NCI-H774 (cell line): Measurements from ENCODE around the gene AMZ1.
"Not testable (repeated sequence)": the region's sequence is repeated elsewhere in the genome, so short reads cannot be mapped to it uniquely, and the experiment has no call there.

ENCODE experiments used
- DNase-seq: peaks from one replicate; lab custom pipeline; 2025; lab: John Stamatoyannopoulos, UW

Gene AMZ1

DNA sequence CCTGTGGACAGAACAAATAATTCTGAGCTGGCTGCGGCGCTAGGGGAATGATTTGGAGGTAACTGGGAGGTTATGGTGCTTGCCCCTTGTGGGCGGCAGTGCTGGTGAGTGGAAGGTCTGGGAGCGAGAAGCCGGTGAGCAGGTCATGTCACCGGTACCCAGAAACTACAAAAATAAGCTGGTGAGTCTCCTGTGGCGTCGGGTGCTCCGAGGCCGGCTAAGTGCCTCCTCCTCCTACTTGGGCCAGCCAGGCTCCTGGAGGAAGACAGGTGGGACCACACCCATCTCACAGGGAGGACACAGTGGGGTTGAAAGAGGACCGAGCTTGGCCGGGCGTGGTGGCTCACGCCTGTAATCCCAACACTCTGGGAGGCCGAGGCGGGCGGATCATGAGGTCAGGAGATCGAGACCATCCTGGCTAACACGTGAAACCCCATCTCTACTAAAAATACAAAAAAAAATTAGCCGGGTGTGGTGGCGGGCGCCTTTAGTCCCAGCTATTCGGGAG is 4.0 kb downstream of the AMZ1 start:
- DNase-seq = not testable (repeated sequence)

- no peak for DNase-seq
Observed at GRCh38 chr7:2692543-2692942, 4.5 kb downstream of the AMZ1 start.

GRCh38 chr7:2693420-2694121 is 5.6 kb downstream of the AMZ1 start:
- DNase-seq = peak; percentile 1

GRCh38 chr7:2694122-2694436 is 6.1 kb downstream of the AMZ1 start:
- DNase-seq = not testable (repeated sequence)

GRCh38 chr7:2698581-2699288 is 10.7 kb downstream of the AMZ1 start:
- DNase-seq = no peak

GRCh38 chr7:2699289-2699620 is 11.3 kb downstream of the AMZ1 start:
- no peak for DNase-seq

GRCh38 chr7:2700141-2700850 is 12.3 kb downstream of the AMZ1 start:
- no peak for DNase-seq

DNA sequence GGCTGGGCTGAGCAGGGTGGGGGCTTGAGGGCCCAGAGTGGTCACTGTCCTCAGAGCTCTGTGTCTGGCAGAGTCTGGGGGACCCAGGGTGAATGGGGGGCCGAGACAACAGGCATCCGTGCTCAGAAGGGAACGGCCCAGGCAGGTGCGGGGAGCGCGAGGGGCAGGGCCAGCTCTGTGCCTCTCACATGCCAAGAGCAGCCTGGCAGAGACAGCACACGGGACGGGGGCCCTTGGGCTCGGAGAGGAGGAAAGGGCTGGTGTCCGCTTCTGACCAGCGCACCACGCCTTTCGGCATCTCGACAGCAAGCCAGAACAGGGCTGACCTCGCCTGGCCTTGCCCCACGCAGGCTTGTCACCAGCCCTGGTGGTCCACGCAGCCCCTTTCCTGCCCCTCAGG is 13.4 kb downstream of the AMZ1 start:
- DNase-seq = no peak

GRCh38 chr7:2701832-2702593 is 14.0 kb downstream of the AMZ1 start:
- no peak for DNase-seq

DNA sequence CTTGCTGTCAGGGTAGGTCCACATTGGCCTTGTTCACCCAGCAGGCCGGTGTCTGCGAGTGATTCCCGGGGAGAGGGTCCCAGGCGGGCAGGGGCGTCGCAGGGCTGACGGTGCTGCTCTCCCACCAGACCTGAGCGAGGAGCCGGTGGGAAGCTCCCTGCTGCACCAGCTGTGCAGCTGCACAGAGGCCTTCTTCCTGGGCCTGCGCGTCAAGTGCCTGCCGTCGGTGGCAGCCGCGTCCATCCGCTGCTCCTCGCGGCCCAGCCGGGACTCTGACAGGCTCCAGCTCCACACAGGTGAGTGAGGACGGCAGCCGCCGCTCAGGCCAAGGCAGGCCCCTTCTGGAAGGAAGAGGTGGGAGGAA is 14.6 kb downstream of the AMZ1 start:
- no peak for DNase-seq

DNA sequence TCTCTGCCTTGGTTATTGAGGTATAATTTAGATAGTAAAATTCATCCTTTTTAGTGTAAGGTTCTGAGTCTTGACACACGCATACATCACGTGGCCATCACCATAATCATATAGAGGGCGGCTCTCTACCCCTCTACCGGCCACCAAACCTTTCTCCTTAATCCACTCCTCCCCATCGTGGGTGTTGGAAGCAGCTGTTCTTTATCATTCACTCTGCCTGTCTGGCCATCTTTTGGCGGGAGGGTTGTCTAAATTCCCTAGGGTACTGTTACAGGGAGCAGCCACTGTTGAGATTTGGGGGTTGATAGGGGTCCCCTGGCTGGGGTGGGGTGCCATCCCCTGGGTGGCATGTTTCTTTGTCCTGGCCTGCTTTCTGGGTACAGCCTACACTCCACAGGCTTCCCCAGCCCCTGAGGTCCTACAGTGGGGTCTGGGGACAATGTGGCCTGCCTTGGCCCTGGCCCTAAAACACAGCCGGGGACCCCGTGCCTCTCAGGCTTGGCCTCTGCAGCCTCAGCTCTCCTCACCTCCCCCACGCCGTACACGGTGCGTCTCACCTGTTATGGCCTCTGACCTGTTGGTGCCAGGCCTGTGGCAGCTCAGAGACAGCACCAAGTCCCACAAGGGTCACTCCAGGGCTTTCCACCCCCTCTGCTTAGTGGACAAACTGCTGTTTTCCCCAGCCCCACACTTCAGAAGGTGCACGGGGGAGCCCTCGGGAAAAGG is 17.5 kb downstream of the AMZ1 start:
- no peak for DNase-seq

- DNase-seq = no peak
Observed at GRCh38 chr7:2706685-2707126, 18.7 kb downstream of the AMZ1 start.

DNA sequence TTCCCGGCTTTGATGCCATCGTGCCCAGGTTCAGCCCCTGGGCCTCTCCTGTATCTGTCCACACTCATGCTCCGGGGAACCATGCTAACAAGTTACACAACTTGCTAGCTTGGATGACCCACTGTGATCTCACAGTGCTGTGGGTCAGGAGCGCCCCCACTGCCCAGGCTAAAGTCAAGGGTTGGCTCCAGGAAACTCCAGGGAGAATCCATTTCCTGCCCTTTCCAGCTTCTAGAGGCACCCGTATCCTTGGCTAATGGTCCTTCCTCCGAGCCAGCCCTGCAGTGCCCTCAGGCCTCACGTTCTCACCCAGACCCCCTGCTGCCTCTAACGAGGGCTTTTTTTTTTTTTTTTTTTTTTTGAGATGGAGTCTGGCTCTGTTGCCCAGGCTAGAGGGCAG is 19.5 kb downstream of the AMZ1 start:
- no peak for DNase-seq

DNA sequence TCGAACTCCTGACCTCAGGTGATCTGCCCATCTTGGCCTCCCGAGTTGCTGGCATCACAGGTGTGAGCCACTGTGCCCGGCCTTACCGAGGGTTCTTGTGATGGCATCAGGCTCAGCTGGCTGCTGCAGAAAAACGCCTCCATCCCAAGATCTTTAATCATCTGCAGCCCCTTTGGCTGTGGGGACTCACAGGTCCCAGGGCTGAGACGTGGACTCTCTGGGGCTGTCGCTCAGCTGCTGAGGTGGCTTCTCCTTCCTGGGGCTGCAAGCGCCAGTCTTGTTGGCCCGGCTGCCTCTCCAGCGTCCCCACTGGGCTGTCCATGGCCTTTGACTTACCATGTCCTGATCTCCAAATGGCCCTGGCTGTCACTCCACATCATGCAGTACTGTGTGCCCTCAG is 20.0 kb downstream of the AMZ1 start:
- DNase-seq = no peak

- DNase-seq = no peak
Observed at GRCh38 chr7:2708547-2709310, 20.7 kb downstream of the AMZ1 start.

DNA sequence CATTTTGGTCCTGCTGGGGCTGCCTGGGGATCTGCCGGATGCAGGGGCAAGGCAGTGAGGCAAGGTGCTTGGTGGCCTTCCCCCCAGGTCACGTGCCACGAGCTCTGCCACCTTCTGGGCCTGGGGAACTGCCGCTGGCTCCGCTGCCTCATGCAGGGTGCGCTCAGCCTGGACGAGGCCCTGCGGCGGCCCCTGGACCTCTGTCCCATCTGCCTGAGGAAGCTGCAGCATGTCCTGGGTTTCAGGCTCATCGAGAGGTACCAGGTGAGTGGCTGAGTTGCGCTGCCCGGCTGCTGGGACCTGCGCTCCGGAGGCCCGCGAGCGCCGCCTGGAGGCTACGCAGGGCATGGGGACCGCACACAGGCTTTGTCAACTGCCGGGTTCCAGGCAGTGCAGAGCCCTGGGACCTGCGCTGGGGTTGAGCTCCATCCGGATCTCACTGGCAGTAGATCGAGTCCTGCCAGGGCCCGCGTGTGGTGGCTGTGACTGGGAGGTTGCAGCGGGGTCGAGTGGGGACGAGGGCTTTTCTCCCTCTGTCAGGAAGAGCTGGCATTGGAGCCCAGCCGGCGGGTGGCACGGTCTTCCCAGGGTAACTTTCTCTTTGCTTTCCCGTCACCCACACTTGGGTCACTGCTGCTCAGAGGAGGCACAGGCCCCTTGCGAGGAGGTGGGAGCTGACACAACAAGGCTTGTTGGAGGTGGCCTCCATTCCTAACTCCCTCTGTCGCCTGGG is 21.7 kb downstream of the AMZ1 start:
- peak; percentile 65 for DNase-seq

GRCh38 chr7:2710286-2710655 is 22.3 kb downstream of the AMZ1 start:
- DNase-seq = no peak

DNA sequence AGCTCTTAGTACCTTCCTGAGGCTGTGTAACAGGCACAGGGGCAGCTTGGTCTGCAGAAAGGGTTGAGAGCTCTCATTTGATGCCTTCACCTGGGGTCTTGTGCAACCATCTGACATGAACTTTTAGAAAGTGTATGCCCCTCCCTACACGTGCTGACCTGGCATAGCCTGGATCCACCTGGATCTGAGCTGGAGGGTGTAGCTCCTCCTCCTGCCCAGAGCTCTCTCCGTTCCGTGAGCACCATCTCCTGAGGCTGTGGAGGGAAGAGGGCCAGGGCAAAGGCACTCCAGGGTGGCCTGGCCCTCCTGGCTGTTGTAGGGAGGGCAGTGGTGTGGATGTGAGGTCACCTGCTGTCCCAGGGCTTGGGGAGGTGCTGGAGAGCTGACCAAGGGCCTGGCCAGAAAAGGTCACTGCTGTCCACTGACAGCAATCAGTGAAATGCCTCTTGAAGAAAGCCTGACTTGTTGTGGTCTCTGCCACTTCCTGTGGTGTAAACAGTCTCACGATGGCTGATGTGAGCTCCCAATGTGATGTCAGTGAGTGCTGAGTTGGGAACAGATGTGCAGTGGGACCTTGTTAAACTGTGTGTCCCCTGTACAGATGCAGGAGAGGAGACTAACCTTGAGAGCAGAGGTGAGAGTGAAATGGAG is 23.0 kb downstream of the AMZ1 start:
- DNase-seq = no peak

DNA sequence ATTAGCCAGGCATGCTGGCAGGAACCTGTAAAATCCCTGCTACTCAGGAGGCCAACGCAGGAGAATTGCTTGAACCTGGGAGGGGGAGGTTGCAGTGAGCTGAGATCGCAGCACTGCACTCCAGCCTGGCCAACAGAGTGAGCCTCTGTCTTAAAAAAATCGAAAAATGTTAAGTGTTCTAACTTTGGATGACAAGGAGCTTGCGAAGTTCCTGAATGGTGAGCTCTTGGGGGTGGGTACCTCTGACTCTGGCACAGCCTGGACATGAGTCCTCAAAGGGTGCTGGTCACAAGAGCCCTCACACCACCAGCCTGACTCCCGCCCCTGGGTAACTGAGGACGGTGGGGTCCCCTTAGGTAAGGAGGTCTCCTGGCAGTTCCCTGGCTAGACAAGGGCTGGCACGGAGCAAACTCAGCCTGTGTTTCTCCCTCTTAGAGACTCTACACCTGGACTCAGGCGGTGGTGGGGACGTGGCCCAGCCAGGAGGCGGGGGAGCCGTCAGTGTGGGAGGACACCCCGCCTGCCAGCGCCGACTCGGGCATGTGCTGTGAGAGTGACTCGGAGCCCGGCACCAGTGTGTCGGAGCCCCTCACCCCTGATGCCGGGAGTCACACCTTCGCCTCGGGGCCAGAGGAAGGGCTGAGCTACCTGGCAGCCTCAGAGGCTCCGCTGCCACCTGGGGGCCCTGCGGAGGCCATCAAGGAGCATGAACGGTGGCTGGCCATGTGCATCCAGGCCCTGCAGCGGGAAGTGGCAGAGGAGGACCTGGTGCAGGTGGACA is 24.1 kb downstream of the AMZ1 start:
- no peak for DNase-seq
